HG03575 (cell line): Measurements from ENCODE around the gene CFAP141.

Experiments used
- ATAC-seq: cut with Tn5 transposase; IDR thresholded peaks from one replicate; pipeline ENCODE4 v1.9.1; 2021; ENCODE audit not compliant: unreplicated experiment, insufficient number of reproducible peaks, low FRiP score; ENCODE audit errors: extremely low read depth

Gene CFAP141

DNA sequence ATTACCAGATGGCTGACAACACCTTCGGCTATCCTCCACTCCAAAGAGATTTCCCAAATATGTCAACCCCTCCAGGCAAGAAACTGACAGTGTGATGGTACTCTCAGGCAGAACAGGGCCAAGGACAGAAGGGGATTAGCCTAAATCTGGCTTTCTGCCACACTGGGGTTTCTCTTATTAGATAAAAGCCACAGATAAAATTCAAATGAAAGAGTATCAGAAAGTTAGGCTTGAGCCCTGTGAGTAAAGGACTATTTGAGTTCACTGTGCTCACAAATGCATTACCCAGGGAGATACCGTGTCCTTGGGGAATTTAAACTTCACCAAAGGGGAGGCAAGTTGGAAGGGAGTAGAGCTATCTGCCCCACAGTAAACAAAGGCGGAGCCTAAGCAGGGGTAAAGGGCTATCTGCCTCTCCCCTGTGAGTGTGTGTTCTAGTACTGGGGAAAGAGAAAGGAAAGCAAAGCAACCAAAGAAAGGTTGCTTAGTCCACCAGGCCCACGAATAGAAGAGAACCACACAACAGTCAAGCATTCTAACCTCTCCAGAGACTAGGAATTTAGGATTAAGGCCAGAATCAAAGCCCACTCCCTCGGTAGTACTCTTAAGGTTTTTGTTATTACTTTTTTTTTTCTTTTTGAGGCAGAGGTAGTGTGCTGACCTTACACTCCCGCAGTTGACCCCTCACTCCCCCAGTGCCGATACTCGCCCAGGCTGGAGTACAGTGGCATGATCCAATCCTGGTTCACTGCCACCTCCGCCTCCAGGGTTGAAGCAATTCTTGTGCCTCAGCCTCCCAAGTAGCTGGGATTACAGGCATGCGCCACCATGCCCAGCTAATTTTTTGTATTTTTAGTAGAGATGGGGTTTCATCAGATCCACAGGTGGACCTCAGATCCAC lies 27.0 kb downstream of the CFAP141 start:
- ATAC-seq: no peak

DNA sequence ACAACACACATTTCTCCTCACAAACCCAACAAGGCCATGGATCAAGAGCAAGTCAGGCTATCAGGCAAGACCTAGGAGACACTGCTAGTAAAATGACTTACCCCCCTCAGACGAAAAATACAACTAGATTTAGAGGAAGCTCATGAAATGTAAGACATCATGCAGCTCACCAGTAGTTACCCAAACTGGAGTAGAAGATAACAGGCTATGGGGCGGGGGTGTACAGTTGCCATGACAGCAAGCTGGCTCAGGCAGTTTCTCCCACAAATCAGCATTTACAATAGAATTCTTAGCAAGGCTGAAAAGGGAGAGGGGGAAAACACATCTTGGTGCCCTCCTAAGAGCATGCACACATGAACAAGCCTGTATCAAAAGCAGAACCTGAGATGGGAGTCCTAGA lies 28.1 kb downstream of the CFAP141 start:
- no peak for ATAC-seq

DNA sequence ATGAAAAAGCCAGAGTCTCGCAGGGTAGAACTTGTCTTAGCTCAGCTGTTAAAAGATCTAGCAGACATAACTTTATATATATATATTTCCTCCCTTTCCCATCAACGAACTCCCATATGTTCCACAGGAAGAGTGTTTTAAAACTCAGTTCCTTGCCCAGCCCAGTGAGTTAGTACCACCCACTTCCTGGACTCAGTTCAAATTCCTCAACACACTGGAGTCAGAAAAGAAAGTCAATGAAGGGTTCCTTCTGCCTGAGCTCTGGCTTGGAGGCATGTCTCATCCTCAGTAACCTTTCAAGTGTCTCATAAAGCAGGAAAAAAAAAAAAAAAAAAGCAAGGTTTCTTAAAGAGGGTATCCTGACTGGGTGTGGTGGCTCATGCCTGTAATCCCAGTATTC lies 29.8 kb downstream of the CFAP141 start:
- ATAC-seq: no peak

DNA sequence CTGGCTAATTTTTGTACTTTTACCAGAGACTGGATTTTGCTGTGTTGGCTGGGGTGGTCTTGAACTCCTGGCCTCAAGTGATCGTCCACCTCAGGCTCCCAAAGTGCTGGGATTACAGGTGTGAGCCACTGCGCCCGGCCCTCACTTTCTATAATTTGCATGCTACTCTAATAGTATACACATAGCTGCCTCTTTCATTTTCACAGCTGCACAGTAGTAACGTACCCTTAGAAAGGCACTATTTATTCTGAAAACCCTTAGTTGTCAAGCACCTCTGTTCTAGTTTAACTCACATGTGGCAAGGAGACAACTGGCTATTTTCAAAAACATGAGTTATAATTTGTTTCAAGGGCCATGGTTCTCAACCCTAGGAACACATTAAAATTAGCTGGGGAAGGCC lies 31.5 kb downstream of the CFAP141 start:
- ATAC-seq: no peak

- ATAC-seq: no peak
Observed at GRCh38 chr1:154171880-154172279, 34.3 kb downstream of the CFAP141 start.

- no peak for ATAC-seq
Observed at GRCh38 chr1:154171223-154171583, 34.9 kb downstream of the CFAP141 start.

- ATAC-seq: no peak
Observed at GRCh38 chr1:154170547-154171222, 35.4 kb downstream of the CFAP141 start.

DNA sequence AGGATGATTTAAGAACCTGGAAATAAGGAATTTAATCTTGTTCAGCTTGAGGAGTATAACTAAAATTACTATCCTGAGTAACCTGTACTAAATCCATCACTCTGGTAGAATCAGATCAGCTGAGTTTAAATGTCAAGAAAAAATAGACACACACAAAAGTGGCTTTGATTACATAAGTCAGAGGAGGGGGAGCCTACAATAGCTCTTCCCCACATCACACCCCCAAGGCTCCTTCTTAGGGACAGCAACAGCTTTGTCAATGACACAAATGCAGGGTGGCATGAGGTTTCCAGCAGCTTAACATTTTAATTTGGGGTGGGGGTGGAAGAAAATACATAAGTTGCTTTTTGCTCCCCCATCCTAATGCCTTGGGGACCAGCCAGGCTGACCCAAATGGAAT lies 38.7 kb downstream of the CFAP141 start:
- ATAC-seq: no peak

DNA sequence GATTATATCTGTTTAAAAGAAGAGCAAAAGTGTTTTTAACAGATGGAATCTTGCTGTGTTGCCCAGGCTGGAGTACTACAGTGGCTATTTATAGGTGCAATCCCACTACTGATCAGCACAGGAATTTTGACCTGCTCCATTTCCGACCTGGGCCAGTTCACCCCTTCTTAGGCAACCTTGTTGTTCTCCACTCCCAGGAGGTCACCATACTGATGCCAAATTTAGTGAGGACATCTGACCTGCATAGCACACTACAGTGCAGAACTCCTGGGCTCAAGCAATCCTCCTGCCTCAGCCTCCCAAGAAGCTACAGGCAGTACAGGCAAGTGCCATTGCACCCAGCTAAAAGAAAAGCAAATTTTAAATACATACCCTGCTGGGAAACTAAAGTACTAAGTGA lies 39.9 kb downstream of the CFAP141 start:
- no peak for ATAC-seq

DNA sequence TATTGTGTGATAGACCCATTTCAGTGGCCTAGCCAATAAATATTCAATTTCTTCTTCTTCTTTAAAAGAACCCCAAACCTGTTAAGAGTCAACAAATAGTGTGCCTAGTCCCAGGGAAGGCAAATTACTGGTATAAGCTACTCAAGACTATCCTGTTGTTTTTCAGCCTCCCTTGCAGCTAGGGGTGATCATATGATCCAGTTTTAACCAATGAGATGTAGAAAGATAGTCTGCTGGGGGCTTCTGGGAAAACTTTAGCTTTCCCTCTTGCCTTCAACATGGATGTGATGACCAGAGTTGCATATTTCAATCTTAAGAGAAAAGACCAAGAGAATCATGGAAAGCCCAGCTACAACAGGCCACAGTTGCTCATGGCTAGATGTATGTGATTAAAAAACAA lies 46.6 kb downstream of the CFAP141 start:
- ATAC-seq: no peak

DNA sequence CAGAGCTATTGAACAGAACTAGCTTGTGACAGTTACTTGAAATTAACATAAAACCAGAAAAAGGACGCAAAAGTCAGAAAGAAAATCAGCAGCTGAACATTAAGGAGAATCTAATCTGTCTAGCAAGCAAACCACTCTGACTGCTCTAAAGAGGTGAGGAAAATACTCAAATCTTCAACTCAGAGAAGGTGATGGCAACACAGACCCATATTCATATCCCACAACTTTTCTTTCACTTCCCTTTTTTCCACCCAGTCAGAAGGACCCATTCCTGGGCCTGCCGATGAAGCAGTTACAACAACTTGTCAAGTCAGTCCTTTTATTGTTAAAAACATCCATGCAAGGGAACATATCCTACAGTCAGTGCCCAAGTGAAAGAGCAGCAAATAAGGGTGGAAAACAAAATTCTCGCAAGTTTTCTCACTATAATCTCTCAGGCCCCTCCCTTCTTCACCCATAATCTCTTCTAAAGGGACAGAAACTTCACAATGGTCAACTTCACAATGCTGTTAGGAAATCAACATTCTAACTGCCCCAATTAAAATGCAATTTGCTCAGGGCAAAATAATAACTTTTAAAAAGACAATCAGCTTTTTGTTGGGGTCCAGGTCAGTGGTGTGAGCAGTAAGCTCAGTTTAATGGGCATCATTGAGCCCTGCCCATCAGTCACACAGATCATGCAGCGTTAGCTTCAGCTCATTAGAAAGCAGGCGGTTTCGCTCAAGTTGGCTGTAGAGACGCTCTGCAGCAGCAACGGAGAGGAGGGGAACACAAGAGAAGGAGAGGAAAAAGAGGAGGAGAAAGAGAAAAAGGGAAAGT lies 47.6 kb downstream of the CFAP141 start:
- no peak for ATAC-seq

DNA sequence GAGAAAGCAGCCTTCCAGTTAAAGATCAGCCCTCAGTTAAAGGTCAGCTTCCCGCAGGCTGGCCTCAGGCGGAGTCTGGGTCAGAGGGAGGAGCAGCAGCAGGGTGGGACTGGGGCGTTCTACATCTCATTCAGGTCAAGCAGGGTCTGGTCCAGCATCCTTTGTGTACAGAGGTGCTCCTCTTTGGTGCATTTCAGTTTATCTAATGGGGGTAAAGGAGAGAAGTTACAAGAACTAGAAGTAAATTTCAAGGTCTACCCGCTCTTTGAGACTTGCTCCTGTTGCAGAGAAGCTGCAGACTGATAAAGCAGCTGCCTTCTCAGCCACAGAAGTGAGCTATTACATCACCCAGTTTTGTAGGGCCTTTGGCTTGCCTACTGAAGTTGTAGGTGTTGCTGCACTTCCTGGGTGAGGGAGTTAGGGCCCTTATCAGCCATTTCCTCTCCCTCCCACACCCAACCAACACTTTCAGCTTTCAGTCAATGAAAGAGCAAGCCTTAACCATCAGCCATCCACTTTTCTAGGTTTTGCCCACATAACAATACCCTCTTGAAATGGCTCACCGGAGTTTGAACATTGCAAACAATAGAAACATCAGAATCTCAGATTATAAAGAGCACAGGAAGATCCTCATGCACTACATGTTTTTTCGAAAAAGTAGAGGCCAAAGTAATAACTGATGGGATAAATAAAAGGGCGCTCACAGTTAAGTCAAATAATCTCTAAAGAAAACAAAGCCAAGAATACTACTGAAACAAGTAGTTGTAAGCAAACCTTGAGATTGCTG lies 48.4 kb downstream of the CFAP141 start:
- ATAC-seq: no peak

- no peak for ATAC-seq
Observed at GRCh38 chr1:154155251-154155650, 50.9 kb downstream of the CFAP141 start.

DNA sequence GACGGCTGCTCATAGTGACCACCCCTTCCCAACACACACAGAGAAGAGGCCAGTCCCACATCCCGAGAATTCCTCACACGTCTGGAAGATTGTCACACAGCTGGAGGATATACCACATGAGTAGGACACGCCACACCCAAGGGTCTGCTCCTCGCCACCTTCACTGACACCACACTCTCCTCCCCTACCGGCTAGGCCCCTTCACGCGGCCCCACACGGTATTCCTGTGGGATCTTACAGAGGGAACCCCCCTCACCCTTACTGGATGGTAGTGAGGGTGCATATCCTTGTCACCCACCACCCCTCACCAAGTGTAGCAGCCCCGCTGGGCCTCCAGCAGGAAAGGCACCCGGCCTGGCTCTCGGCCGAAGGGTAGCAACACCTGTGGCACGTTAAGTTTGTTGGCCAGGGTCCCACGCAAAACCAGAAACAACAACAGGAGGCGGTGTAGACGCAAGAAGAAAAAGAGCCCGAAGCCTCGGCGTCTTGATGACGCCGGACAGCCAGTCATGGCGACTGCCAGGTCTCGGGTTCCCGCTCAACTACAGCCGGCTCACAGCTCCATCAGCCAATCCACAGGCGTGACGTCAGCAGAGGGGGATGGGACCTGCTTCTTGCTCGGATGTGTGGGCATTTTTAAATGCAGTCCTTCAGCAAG lies 51.5 kb downstream of the CFAP141 start, which contains the start of gene NUP210L:
NUP210L (minus strand) TSS at position 540 of the 658 bp plus-strand sequence.
- ATAC-seq: no peak

DNA sequence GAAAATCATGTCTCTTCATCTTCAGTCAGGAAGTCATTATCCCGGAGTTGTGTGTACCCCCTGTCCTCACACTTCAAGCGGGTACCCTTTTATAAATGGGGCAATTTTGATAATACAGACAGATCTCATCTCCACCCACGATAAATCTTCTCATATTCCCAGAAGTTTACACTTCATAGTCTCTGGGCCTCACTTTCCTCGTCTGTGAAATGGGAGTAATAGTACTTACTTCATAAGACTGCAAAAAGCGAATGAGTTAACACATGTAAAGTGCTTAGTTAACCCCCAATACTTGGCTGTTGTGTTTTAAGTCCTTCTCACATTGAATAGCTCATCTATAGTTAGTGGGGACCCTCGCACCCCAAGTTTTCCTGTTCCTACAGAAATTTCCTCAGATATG lies 52.1 kb downstream of the CFAP141 start:
- no peak for ATAC-seq

DNA sequence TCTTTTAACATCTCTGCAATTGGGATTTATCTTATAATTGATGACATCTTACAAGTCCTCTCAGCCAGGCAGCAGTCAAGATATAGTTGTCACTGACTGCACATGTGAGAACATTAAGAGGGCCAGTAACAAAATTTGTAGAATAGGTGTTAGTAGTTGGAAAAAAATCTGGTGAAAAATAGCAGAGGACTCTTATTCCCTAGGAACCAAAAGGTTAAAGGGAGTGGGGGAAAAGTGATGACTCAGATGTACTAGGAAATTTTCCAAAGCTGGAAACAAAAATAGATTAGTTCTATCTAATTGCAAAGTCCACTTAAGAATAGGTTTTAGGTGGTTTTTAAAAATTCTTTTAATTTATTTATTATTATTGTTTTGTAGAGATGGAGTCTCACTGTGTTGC lies 54.8 kb downstream of the CFAP141 start:
- ATAC-seq: no peak
